GM21423 (cell line): ENCODE results near the gene SMURF1.
"Not testable (repeated sequence)": the region's sequence is repeated elsewhere in the genome, so short reads cannot be mapped to it uniquely, and the experiment has no call there.

ENCODE experiments used
- ATAC-seq: cut with Tn5 transposase; IDR thresholded peaks from one replicate; pipeline ENCODE4 v1.9.1; 2021; ENCODE audit warnings: mild to moderate bottlenecking, moderate library complexity; ENCODE audit not compliant: unreplicated experiment

Gene SMURF1

GRCh38 chr7:99070361-99070760 lies 73.5 kb downstream of the SMURF1 start:
- no peak for ATAC-seq

- no peak for ATAC-seq
These were observed 82.7 kb downstream of the SMURF1 start for GRCh38 chr7:99061001-99061776.

- no peak for ATAC-seq
These were observed 89.1 kb downstream of the SMURF1 start for GRCh38 chr7:99054781-99055180.

GRCh38 chr7:99050971-99051370 lies 92.9 kb downstream of the SMURF1 start:
- ATAC-seq = no peak

- ATAC-seq = no peak
These were observed 96.3 kb downstream of the SMURF1 start for GRCh38 chr7:99047526-99048077.

- no peak for ATAC-seq
These were observed 97.2 kb downstream of the SMURF1 start for GRCh38 chr7:99046722-99047121.

GRCh38 chr7:99046262-99046661 lies 97.6 kb downstream of the SMURF1 start:
- ATAC-seq = not testable (repeated sequence)

GRCh38 chr7:99044858-99045257 lies 99.0 kb downstream of the SMURF1 start:
- not testable (repeated sequence) for ATAC-seq

- no peak for ATAC-seq
These were observed 101.0 kb downstream of the SMURF1 start for GRCh38 chr7:99042957-99043356.

- no peak for ATAC-seq
These were observed 102.4 kb downstream of the SMURF1 start for GRCh38 chr7:99041526-99041925.

GRCh38 chr7:99040104-99040958 lies 103.6 kb downstream of the SMURF1 start:
- no peak for ATAC-seq

GRCh38 chr7:99039384-99039891 lies 104.5 kb downstream of the SMURF1 start:
- no peak for ATAC-seq

- ATAC-seq = no peak
These were observed 105.6 kb downstream of the SMURF1 start for GRCh38 chr7:99038086-99038855.

GRCh38 chr7:99037327-99037940 lies 106.5 kb downstream of the SMURF1 start:
- no peak for ATAC-seq

- no peak for ATAC-seq
These were observed 107.3 kb downstream of the SMURF1 start for GRCh38 chr7:99036546-99037111.

GRCh38 chr7:99035723-99036545 lies 108.0 kb downstream of the SMURF1 start:
- ATAC-seq = no peak

- ATAC-seq = no peak
These were observed 108.8 kb downstream of the SMURF1 start for GRCh38 chr7:99034932-99035722.

- no peak for ATAC-seq
These were observed 110.1 kb downstream of the SMURF1 start for GRCh38 chr7:99033765-99034164.
